Erythroblast (primary cell): Measurements from ENCODE around the gene FAF2.
A peak's percentile ranks its signal among the peaks of the same experiment; 100 is the strongest.

Experiments
- DNase-seq, 2 experiments: peaks; one replicate each; lab custom pipeline; 2025; lab: John Stamatoyannopoulos, UW
- GATA1 ChIP-seq: IDR thresholded peaks from 2 replicates; pipeline ENCODE4 v1.6.1; 2011; ENCODE audit warnings: low read depth, mild to moderate bottlenecking, control low read depth, low read length, moderate library complexity
- POLR2A ChIP-seq: IDR thresholded peaks from 2 replicates; pipeline ENCODE4 v1.6.1; 2011; ENCODE audit warnings: mild to moderate bottlenecking, low read length

The FAF2 gene

DNA sequence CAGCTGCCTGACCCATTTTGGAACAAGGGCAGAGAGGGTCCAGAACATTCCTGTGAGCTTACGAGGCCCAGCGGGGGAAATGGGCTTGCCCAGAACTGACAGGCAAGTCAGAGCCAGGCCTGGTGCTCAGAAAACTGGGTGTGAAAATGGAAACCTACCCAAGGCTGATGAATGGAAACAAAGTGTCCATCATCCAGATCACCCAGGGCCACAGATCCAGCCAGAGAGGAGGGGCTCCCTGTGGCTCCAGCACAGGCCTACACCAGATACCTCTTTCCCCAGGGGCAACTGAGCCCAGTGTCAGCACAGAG, 35.0 kb upstream of the FAF2 start:
- no peak for DNase-seq
- no peak for TF ChIP-seq GATA1
- no peak for TF ChIP-seq POLR2A

DNA sequence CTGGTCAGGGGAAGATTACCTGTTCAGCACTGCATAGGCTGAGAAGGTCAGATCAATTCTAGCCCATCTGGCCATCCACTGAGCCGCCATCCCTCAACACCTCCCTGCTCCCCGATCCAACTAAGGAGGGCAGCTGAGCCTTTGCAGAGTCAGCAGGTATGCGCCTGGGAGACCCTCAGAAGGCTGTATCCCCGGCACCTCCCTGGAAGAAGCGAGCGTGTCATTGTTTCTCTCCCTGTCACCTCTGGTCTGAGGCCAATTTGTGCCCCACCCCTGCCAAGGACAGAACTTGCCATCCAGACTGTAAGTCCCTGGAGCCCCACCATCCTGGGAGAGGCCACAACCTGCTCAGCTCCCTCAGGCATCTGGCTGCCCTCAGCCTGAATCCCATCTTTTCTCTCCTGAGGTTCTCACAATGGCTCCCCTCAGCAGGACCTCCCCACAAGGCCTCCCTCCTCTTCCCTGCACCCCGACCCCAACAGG, 34.4 kb upstream of the FAF2 start:
- DNase-seq, result no peak
- no peak for TF ChIP-seq GATA1
- no peak for TF ChIP-seq POLR2A

DNA sequence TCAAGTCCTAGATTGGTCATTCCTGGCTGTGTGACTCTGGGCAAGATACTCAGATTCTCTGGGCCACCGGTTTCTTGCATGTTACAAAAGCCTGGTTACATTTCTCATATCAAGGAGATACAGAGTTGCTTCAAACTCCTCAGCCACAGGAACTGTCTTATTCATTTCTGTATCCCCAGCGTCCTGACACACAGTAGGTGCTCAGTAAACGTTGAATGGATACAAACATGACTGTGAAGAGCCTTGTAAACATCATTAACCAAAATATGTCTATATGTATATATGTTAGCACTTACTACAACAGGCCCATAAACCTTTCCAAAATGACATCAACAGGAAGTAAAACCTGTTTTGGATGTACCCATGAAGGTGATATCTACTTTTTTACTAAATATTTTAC, 33.5 kb upstream of the FAF2 start:
- DNase-seq, result peak in 1 of 2 experiments; percentile 35

DNA sequence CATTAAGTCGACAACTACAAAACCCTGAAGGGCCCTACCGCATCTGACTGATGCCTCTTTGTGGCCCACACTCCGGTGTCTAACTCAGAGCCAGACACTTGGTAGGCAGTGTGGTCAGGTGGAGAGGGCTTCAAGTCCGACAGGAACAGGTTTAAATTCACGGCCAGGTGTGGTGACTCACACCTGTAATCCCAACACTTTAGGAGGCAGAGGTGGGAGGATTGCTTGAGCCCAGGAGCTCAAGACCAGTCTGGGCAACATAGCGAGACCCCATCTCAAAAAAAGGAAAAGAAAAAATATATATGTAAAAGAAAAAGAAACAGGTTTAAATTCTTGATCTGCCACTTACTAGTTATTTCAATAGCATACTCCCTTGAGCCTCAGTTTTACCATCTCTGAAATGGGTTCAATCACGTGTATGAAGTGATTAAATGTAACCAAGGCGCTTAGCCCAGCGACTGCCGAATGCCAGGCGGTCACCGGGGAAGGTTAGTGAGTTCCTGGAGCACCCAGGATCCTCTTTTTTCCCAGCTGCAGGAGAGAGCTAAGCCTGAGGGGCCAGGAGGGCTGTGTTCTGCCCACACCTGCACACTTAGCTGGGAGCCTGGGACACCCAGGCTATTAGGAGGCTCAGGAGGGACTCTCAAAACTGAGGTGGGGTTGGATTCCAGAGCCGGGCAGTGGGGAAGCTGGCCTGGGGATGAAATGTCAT, 32.8 kb upstream of the FAF2 start:
- TF ChIP-seq POLR2A, result no peak
- TF ChIP-seq GATA1, result no peak
- DNase-seq, result peak; percentile 25 to 43

More for the DNA sequence above, 33.5 kb upstream of the FAF2 start:
- no peak for TF ChIP-seq POLR2A
- no peak for TF ChIP-seq GATA1

DNA sequence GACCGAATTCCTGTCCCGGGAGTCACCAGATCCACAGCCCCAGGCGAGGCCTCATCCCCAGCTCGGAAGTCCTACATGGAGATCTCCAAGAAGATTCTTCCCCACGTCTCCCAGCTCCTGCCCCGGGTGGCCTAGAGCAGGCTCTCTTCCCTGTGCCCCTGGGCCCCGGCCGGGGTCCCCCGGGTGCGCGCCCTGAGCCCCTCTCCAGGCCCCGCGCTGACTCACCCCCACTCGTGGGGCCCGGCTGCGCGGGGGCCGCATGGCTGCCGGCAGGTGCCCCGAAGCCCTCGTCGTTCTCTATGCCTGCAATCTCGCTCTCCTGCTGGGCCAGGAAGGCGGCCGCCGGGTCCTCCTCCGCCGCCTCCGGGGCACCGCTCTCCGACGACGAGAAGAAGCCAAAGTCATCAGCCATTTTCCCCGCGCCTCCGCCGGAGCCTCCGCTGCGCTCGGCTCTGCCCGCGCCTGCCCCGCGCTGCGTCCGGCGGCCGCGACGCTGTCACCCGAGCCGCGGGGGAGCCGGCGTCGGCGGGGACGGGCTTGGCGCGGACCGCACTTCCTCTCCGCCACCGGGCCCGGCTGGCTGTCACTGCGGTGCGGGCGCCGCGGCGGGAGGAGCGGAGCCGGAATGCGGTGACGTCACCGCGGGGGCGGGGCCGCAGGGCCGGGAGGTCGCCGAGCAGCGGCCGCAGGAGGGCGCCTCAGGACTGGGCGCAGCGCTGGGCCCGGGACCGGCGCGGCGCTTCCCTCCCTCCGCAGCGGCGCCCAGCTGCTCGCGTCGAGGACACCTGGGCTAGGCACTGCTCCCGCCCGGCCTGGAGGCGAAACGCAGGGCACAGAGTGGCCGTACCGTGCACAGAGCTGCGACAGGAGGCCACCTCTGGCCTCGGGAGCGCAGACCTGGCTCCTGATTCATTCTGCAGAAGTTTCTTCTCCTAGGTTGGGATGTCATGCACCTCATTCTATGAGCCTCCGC, 31.9 kb upstream of the FAF2 start, which contains the start of gene CLTB:
CLTB (minus strand) TSS at position 588 of the 973 bp plus-strand sequence; CDS start at position 412, 176 bp downstream.
- DNase-seq, result peak; percentile 91 to 96
- peak; percentile 68 for TF ChIP-seq POLR2A
- TF ChIP-seq GATA1, result no peak

DNA sequence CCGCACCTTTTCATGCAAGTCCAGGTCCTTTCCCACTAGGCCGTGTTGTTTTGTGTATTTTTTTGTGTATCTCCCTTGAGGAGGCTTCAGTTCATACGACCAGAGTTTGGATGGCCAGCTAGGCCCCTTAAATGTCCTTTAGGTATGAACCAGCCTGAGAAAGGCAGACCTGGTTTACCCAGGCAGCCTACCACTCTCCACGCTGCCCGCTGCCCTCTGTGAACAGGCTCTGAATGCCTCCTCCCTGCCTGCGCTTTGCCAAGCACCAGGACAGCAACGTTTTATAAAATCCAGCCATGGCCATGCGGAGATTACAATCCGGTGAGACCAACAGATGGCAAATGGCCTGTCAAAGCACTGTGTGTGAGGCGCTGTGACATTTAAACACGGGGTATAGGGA, 31.2 kb upstream of the FAF2 start:
- TF ChIP-seq POLR2A (no peak), GATA1 (no peak)
- DNase-seq, result no peak

DNA sequence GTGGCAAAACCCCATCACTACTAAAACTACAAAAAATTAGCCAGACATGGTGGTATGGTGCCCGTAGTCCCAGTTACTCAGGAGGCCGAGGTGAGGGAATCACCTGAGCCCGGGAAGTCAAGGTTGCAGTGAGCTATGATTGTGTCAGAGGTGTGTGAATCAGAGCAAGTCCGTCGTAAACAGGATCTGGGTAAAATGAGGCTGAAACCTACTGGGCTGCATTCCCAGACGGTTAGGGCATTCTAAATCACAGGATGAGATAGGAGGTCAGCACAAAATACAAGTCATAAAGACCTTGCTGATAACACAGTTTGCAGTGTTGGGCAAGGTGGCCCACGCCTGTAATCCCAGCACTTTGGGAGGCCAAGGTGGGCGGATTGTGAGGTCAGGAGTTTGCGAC, 29.9 kb upstream of the FAF2 start:
- no peak for DNase-seq
- no peak for TF ChIP-seq POLR2A
- TF ChIP-seq GATA1, result no peak

DNA sequence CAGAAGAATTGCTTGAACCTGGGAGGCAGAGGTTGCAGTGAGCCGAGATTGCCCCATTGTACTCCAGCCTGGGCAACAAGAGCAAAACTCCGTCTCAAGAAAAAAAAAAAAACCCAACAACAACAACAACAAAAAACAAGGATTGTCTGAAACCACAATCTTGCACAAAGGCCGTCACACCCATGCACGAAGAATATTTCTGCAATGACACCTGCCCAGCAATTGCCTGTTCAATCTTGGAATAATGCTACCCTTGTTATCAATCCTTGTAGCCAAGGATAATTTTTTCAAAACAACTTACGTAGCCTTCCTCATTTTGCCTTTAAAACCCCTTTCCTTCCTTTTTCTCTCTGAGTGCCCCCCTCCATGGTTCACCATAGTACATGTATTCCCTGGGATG, 28.1 kb upstream of the FAF2 start:
- DNase-seq, result no peak
- TF ChIP-seq POLR2A (no peak), GATA1 (no peak)

DNA sequence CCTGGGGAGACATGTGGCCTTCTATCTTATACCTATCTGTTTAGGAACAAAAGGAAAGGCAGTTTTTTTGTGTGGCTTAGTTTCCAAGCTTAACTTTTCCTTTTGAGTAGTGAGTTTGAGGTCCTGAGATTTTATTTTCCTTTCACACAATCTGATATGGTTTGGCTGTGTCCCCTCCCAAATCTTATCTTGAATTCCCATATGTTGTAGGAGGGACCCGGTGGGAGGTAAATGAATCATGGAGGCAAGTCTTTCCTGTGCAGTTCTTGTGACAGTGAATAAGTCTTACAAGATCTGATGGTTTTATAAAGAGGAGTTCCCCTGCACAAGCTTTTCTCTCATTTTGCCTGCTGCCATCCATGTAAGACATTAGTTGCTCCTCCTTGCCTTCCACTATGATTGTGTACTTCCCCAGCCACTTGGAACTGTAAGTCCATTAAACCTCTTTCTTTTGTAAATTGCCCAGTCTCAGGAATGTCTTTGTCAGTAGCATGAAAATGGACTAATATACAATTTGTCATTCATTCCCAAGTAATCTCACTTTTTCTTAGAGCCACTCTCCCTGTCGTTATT, 27.1 kb upstream of the FAF2 start:
- no peak for DNase-seq
- no peak for TF ChIP-seq GATA1
- no peak for TF ChIP-seq POLR2A

DNA sequence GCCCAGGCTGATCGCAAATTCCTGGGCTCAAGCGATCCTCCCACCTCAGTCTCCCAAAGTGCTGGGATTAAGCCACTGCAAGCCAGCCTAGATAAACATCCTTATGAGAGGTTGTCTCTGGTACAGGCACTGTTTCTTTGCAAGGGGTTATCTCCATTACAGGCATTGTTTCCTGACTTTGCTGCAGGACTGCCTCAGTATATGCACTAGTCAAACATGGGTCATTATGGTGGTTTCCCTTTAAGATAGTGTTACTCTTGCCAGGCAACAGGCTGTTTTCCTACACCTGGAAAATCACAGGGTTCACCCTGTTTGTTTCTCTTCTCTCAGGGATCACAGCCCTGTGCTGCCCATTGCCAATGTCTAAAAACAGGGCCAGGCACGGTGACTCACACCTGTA, 24.0 kb upstream of the FAF2 start:
- DNase-seq, result no peak
- TF ChIP-seq POLR2A (no peak), GATA1 (no peak)

DNA sequence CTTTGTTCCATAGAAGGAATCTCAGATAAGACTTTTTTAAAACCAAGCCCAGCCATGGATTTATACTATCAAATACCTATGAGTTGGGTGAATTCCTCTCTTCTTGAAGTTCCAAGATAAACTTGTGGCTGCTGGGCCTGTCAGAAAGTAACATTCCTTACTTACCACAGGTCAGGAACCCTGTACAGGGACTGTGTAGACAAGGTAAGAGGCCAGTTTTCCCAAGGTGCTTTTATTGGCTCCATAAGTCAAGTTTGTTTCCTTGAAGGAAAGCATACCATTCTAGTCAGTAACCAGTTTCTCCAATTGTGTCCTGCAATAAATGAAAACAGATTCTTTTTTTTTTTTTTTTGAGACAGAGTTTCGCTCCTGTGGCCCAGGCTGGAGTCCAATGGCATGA, 23.0 kb upstream of the FAF2 start:
- DNase-seq, result no peak
- TF ChIP-seq GATA1, result no peak
- no peak for TF ChIP-seq POLR2A

DNA sequence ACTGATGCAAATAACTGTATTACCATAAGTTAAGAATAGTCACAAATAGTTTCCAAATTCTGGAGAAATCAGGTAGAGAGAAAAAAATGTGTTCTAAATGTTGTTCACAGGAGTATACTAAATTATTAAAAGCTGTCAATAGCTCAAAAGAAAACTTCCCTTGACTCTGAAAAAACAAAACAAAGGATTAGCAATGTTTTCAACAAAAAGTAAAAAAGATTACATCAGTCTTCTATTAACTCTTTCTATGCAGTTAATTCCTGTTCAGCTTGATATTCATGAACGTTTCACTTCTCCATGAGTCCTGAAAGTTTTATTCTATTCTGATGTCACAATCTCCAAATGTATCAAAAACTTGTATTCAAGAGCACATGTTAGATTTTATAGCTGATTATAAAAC, 22.4 kb upstream of the FAF2 start:
- TF ChIP-seq GATA1 (no peak), POLR2A (no peak)
- no peak for DNase-seq

DNA sequence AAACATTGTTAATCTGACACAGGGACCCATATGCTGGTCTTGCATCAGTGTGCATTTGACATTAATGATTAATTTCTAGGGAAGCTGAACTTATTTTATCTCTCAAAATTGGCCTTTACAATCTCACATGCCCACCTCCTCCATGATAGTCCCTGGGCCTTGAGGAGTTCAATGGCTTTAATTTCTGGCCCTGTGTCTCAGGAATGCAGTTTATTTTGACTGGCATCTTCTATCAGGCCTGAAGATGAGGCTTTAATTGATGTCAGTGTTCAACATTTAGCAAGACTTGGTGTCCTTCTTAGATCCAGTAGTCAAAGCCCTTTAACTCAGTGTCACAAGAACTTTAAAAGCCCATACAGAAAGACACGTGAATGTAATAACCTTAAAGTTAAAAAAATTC, 21.3 kb upstream of the FAF2 start:
- DNase-seq, result no peak
- TF ChIP-seq GATA1 (no peak), POLR2A (no peak)

DNA sequence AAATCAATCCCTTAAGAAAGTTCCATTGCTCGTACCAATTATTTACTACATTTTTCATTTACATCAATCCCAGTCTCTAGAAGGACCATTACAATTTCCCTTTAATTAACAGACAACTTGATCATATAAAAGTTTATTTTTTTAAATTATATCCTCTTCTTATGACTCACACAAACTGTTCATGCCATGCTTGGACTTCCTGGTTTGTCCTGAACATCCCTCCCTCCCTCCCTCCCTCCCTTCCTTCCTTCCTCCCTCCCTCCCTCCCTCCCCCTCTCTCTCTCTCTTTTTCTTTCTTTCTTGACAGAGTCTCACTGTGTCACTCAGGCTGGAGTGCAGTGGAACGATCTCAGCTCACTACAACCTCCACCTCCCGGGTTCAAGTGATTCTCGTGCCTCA, 20.2 kb upstream of the FAF2 start:
- TF ChIP-seq GATA1 (no peak), POLR2A (no peak)
- DNase-seq, result no peak
